Hematopoietic multipotent progenitor cell treated with erythropoietin and hydrocortisone succinate and interleukin-3 and kit ligand, for 8 days (in vitro differentiated cells): ENCODE results near the gene COQ8B.
"Not testable (repeated sequence)": the region's sequence is repeated elsewhere in the genome, so short reads cannot be mapped to it uniquely, and the experiment has no call there.

Source experiments
- DNase-seq: peaks from one replicate; pipeline ENCODE4 v3.0.0-alpha.2; 2015

COQ8B gene

GRCh38 chr19:40716482-40717324 lies at the start of gene COQ8B, which contains the start of gene ITPKC:
Gene COQ8B (minus strand): TSS chr19:40716886. CDS start chr19:40714632, 2,254 bp downstream.
Gene ITPKC (plus strand): TSS chr19:40717112. CDS start chr19:40717136, 24 bp downstream.
- DNase-seq, result peak; percentile 98

DNA sequence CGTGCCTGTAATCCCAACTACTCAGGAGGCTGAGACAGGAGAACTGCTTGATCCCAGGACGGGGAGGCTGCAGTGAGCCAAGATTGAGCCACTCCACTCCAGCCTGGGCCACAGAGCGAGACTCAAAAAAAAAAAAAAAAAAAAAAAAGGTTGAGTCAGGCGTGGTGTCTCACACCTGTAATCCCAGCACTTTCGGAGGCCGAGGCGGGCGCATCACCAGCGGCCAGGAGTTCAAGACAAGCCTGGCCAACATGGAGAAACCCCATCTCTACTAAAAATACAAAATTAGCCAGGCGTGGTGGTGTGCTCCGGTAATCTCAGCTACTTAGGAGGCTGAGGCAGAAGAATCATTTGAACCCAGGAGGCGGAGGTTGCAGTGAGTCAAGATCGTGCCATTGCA lies 49.7 kb upstream of the COQ8B start:
- DNase-seq, result not testable (repeated sequence)

DNA sequence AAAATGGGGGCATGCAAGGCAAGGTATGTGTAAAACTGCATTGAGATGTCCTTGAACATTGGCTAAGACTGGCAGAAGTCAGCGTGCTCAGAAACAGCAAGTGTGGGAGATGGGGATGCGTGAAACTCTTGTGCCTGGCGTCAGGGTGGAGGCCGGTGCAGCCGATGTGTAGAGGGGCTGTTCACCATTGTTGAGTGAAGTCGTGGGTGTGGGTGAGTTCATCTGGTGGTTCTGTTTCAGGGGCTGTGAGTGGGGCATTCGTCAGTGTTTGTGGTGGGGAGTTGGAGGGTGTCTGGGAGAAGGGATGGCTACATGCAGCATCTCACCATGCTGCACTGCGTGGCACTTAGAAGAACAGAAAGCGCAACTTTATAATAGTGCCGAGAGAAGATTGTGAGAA lies 47.3 kb upstream of the COQ8B start:
- no peak for DNase-seq

DNA sequence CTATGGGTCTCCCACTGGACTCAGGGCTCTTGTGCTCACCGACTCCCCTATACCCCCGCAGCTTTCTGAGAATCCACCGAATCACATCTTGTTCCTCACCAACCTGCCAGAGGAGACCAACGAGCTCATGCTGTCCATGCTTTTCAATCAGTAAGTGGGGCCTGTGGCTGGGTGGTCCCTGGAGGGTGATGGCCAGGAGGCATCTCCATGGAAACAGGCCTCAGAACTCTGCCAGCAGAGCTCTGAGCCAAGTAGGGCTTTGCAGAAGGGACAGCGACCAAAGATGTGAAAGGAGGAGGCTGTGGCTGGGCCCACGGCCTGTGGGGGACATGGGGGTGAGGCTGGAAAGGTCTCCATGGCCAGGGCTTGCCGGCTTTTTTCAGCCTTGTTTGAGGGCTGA lies 46.8 kb upstream of the COQ8B start:
- DNase-seq, result no peak

DNA sequence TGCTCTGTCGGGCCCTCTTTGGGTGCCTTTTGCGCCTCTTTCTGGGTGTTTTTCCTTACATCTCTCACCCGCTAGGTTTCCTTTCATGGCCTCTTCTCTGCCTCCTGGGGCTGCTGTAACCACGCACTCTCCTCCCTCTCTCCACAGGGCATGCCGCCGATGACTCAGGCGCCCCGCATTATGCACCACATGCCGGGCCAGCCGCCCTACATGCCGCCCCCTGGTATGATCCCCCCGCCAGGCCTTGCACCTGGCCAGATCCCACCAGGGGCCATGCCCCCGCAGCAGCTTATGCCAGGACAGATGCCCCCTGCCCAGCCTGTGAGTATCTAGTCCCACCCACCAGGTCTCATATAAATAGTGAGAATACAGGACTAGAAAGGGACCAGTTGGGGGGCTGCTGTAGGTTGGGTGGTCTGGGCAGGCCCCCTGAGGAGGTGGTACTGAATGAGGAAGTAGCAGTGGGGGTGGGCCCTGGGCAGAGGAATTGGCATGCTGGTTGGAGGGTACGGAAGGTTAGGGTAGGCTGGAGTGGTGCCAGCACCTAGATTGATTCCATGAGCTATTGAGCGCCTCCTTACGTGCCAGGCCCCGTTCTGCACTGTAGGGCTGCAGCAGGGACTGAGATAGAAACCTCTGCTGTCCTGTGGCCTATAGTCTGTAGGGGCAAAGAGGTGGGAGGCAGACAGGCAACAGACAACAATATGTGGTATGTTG lies 46.2 kb upstream of the COQ8B start:
- no peak for DNase-seq

GRCh38 chr19:40759352-40759751 lies 42.7 kb upstream of the COQ8B start:
- DNase-seq, result no peak

DNA sequence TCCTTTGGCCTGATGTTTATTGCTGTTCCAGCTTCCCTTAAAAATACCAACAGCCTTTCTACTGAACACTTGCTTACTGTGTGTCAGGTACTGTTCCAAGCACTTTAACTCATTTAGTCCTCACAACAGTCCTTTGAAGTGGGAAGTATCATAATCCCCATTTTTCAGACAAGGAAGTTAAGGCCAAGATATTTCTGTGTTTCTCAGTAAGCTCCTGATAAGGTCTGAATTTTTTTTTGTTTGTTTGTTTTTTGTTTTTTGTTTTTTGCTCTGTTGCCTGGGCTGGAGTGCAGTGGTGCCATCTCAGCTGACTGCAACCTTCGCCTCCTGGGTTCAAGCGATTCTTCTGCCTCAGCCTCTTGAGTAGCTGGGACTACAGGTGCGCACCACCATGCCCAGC lies 41.8 kb upstream of the COQ8B start:
- no peak for DNase-seq

DNA sequence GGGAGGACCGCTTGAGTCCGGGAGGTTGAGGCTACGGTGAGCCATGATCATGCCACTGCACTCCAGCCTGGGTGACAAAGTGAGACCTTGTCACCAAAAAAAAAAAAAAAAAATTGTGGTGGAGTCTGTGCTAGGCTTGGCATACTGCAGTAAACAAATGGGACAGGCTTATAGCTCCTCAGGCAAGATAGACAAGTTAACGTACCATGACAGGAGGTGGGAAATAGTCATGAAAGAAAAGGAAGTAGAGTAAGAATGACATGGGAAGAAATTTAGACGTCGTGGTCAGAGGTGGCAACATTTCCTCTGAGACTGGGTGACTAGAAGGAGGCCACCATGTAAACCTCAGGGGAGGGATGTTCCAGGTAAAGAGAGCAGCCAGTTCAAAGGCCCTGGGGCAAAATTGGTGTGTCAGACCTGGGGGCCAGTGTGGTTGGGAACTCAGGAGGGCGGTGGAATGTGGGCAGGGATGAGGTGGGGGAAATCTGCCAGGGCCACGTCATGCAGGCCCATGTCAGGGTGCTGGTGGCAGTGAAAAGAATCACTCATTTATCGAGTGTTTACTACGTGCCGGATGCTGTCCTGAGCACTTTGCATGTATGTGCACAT lies 39.9 kb upstream of the COQ8B start:
- DNase-seq, result no peak

GRCh38 chr19:40755791-40756190 lies 39.1 kb upstream of the COQ8B start:
- DNase-seq, result no peak

- no peak for DNase-seq
Measured at GRCh38 chr19:40755248-40755624, 38.5 kb upstream of the COQ8B start.

GRCh38 chr19:40754611-40755247 lies 38.0 kb upstream of the COQ8B start:
- DNase-seq, result no peak

- peak; percentile 44 for DNase-seq
Measured at GRCh38 chr19:40752257-40752781, 35.6 kb upstream of the COQ8B start.

GRCh38 chr19:40750874-40751537 lies 34.3 kb upstream of the COQ8B start, which contains the start of gene SNRPA:
Gene SNRPA (plus strand): TSS chr19:40751203. CDS start chr19:40751409, 206 bp downstream.
- peak; percentile 99 for DNase-seq

DNA sequence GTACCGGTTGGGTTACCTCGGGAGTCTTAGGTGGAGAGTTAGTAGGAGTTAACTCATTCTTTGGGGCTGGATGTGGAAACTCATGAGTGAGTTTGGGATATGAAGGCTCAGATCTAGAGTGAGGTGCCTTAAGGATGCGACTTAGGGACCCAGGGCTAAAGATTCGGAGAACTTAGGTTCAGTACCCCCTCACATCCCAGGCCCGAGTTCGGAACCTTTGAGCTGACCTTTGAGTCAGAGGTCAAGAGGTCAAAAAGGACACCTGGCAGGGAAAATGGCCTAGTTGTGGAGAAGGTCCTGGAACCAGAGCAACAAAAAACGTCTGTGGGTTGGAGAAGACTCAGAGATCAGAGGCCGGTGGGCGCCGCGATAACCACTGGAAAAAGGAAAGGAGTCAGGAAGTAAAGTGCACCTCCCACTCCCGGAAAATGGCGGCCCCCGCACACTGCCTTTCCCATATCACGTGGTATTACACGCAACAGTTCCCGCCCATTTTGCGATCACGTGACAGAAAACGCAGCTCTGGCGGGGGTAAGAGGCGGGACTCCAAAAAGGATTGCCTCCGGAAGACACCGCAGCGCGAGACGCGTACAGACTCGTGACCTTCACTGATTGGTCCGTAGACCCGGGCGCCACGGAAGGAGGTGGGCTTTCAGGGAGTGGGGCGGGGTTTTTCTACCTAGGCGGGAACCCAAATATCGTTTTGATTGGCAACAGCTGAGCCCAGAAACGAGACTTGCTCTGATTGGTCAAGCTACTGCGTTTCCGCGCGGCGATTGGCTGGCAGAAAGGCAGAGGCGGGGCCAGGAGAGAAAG lies 33.6 kb upstream of the COQ8B start, which contains the start of gene ACTMAP:
ACTMAP (minus strand) TSS at position 420 of the 816 bp plus-strand sequence. CDS start 674 bp downstream, outside the sequence.
- DNase-seq, result peak; percentile 100

DNA sequence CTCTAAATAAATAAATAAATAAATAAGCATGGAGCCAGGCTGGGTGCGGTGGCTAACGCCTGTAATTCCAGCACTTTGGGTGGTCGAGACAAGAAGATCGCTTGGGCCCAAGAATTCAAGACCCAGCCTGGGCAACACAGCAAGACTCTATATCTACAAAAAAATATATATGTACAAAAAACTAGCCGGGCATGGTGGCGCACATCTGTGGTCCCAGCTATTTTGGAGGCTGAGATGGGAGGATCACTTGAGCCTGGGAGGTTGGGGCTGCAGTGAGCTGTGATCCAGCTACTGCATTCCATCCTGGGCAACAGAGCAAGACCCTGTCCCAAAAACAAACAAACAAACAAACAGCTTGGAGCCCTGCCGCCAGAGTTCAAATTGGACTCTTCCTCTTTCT lies 30.9 kb upstream of the COQ8B start:
- DNase-seq, result no peak

DNA sequence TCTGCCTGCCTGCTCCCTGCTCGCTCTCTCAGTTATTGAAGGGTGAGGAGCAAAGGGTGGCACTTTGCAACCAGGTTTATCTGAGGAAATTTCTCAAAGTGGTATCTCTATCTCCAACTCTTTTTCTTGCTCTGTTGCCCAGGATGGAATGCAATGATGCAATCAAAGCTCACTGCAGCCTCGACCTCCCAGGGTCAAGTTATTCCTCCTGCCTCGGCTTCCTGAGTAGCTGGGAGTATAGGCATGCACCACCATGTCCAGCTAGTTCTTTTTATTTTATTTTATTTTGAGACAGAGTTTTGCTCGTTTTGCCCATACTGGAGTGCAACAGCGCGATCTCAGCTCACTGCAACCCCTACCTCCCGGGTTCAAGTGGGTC lies 28.7 kb upstream of the COQ8B start:
- DNase-seq, result no peak

DNA sequence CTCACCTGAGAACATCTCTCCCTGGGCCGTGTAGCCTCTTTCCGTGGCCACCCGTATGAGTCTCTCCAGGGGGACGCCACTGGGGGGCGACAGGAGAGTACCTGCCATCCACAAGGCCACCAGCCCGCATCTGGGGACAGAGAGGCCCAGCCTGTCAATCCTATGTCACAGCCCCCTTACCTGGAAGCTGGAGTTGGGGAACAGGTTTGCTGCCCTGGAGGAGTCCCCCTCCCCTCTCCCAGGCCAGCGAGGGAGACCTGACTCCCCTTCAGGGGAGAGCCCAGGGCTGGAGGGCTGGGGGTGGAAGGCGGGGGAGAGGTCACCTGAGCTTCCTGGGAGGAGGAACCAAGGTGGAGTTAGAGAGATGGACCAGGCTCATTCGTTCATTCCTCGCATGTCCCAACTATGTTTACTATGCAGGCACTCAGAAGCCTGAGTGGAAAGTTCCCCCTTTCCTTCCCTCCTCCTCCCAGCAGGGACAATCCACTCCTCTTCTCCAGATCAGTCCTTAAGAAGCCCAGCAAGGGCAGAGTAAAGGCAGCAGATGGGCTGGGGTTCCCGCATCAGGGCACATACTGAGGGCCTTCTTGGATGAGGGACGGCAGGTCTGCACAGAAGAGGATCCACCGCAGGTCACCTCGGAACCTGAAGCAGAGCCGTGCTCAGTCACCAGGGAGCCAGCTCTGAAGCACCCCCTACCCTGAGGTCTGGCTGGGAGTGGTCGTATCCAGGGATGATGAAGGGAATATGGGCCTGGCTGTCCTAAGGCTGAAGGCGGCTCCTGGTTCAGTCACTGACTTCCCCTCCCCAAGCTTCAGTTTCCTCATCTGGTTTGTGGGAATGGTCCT lies 28.1 kb upstream of the COQ8B start:
- DNase-seq, result no peak

DNA sequence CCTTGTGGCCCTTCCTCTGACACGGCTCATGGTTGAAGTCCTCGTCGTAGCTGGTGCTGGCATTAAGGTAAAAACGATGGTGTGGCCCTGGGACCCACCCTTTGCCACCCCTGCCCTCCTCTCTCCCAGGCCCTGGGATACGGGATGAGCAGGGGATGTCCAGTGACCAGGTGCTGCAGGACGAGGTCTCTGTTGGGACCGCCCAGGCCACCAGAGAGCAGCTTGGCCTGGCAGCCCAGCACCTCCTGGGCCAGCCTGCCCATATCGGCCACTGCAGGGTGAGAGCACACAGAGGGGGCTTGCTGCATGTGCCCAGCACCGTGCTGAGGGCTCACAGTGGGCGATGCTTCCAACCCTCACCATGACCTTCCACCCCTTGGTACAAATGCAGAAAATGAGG lies 27.2 kb upstream of the COQ8B start:
- DNase-seq, result no peak

- no peak for DNase-seq
Measured at GRCh38 chr19:40742886-40743285, 26.2 kb upstream of the COQ8B start.

GRCh38 chr19:40742477-40742876 lies 25.8 kb upstream of the COQ8B start:
- no peak for DNase-seq
